GM12864 (cell line): Measurements from ENCODE around the gene TSPAN17.

ENCODE experiments used
- DNase-seq: peaks from one replicate; pipeline ENCODE4 v3.0.0-alpha.2; 2011; ENCODE audit warnings: low read depth
- H3K4me3 ChIP-seq: 2 replicates; pipeline ENCODE4 v1.5.1; 2011; ENCODE audit warnings: mild to moderate bottlenecking, low read depth, low read length, control low read depth
- CTCF ChIP-seq: IDR thresholded peaks from 2 replicates; pipeline ENCODE4 v1.5.1; 2011; ENCODE audit warnings: low read depth, mild to moderate bottlenecking, moderate library complexity, low read length, control low read depth, inconsistent platforms; ENCODE audit errors: missing control alignments

TSPAN17 gene

GRCh38 chr5:176647843-176648473, 674 bp downstream of the TSPAN17 start:
- no peak for DNase-seq
- no peak for TF ChIP-seq CTCF
- peak overlapping the region; percentile 76 for H3K4me3 ChIP-seq

- no peak for TF ChIP-seq CTCF
- H3K4me3 ChIP-seq, result no peak overlapping the region
- DNase-seq, result no peak
Observed at GRCh38 chr5:176648474-176649194, 1.4 kb downstream of the TSPAN17 start.

GRCh38 chr5:176650354-176650884, 3.1 kb downstream of the TSPAN17 start:
- TF ChIP-seq CTCF, result no peak
- H3K4me3 ChIP-seq, result no peak overlapping the region
- no peak for DNase-seq

- H3K4me3 ChIP-seq, result no peak overlapping the region
- no peak for TF ChIP-seq CTCF
- DNase-seq, result no peak
Observed at GRCh38 chr5:176651472-176651980, 4.2 kb downstream of the TSPAN17 start.

GRCh38 chr5:176652136-176652535, 4.9 kb downstream of the TSPAN17 start:
- TF ChIP-seq CTCF, result no peak
- H3K4me3 ChIP-seq, result no peak overlapping the region
- DNase-seq, result no peak

- H3K4me3 ChIP-seq, result no peak overlapping the region
- no peak for DNase-seq
- no peak for TF ChIP-seq CTCF
Observed at GRCh38 chr5:176653401-176654385, 6.4 kb downstream of the TSPAN17 start.
